ENCODE data around the gene GATAD2A.
A peak's percentile ranks its signal among the peaks of the same experiment; 100 is the strongest.

Gene GATAD2A

DNA sequence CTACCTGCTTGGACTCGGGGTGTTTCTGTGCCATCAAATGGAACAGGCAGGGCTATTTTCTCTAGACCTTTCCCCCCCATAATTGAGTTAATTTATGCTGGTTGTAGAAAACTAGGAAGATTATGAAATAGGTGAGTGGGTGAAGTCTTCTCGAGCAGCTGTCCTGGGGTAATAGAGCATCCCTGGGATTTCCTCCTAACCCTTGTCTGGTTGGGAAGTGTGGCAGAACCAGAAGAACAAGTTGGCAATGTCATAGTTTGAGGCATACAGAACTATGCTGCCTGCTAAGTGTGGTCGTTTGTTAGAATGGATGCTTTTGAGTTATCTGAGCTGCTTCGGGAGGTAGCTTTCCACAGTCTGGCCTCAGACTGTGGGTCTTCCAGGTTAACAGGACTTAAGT lies 3.7 kb downstream of the GATAD2A start:
- no peak overlapping the region for H3K4me3 ChIP-seq (ENCODE audit: low read length)

GRCh38 chr19:19409631-19410030 lies 4.2 kb downstream of the GATAD2A start:
- H3K4me3 ChIP-seq (ENCODE audit: low read length): no peak overlapping the region
- DNase-seq (ENCODE audit: low read depth): no peak
- TF ChIP-seq, protein P1, sequence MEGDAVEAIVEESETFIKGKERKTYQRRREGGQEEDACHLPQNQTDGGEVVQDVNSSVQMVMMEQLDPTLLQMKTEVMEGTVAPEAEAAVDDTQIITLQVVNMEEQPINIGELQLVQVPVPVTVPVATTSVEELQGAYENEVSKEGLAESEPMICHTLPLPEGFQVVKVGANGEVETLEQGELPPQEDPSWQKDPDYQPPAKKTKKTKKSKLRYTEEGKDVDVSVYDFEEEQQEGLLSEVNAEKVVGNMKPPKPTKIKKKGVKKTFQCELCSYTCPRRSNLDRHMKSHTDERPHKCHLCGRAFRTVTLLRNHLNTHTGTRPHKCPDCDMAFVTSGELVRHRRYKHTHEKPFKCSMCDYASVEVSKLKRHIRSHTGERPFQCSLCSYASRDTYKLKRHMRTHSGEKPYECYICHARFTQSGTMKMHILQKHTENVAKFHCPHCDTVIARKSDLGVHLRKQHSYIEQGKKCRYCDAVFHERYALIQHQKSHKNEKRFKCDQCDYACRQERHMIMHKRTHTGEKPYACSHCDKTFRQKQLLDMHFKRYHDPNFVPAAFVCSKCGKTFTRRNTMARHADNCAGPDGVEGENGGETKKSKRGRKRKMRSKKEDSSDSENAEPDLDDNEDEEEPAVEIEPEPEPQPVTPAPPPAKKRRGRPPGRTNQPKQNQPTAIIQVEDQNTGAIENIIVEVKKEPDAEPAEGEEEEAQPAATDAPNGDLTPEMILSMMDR (conservative IDR thresholded peaks at IDR 0.05; ENCODE audit: low read length): no peak

More for the DNA sequence above, 3.7 kb downstream of the GATAD2A start:
- DNase-seq (ENCODE audit: low read depth): no peak
- TF ChIP-seq, protein P1 (conservative IDR thresholded peaks at IDR 0.05; ENCODE audit: low read length): no peak

DNA sequence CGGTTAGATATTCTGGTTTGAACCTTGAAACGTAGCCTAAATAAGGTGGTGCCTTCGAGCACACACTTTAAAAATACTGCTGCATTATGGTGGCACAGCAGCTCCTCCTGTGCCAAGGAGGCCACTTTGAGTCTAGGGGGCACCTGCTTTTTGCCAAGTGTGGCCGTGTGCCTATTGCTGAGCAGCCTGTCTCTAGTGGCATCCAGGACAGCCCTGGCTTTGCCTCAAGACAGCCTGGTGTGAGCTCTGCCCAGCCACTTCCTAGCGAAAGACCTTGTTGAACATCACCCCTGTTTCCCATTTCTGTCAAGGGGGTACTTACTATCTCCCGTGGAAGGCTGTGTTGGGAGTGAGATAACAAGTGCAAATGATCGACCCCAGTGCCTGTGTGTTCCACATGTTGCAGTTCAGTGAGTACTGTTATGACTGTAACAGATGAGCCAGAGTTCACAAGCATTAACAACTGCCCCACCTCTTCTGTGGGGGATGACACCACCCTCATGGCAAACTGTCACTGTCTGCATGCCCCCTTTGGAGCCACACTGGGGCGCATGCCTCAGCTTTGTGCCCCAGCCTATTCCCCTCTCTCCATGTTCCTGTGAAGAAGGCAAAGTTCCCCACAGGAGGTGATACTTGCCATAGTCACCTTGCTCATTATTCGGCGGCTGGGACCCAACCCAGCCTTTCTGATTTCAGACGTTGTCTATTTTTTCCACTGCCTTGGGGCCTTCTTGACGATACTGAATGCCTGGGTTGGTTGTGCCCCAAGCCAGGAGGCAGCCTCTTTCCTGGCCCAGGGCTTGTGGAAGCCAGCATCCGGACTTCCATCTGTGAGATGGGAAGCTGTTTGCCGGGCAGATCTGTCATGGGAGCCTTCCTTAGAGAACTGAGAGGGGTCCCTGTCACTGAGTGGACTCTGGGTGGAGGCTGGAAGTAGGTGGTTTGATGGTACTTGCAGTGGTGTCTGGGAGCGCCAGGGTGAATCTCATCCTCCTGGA lies 5.4 kb downstream of the GATAD2A start:
- no peak overlapping the region for H3K4me3 ChIP-seq (ENCODE audit: low read length)
- TF ChIP-seq, protein P1 (conservative IDR thresholded peaks at IDR 0.05; ENCODE audit: low read length): 0 out of 2 replicates have a peak, but pooled peaks have one; percentile 8
- no peak for DNase-seq (ENCODE audit: low read depth)

DNA sequence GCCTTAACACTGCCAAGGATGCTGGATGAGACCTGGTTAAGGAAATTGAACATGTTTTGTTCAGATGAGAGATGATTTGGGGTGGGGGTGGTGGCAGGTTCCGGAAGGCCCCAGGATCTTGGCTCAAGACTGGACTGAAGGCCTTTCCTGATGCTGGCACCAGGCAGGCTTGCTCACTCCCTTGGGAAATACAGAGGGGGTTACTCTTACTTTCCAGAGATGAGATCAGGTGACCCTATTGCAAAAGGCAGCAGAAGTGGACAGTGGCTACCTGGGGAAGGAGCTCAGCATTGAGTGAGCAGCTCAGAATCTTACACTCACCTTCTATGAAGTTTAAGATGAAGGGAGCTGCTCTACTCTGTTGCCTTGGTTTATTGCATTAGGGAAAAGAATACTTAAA lies 10.8 kb downstream of the GATAD2A start:
- H3K4me3 ChIP-seq (ENCODE audit: low read length): no peak overlapping the region
- TF ChIP-seq, protein P1 (conservative IDR thresholded peaks at IDR 0.05; ENCODE audit: low read length): no peak
- DNase-seq (ENCODE audit: low read depth): no peak

DNA sequence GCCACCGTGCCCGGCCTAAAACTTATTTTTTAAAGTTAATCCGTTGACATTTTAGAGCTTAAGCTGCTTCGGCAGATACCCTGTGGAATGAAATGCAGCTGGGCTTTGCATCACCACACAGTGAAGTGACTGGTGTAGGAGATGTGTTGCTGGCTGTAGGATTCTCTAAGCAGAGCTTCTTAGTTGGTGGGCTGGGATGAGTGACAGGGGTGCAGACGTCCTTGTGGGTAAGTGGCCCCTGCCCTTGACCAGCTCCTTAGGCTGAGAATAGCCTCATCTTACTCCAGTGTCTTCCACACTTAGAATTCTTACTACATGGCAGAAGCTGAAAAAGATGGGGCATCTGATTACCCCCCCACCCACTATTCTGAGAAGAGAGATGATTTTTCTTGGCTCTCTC lies 11.6 kb downstream of the GATAD2A start:
- TF ChIP-seq, protein P1 (conservative IDR thresholded peaks at IDR 0.05; ENCODE audit: low read length): no peak
- H3K4me3 ChIP-seq (ENCODE audit: low read length): no peak overlapping the region
- DNase-seq (ENCODE audit: low read depth): no peak

GRCh38 chr19:19417628-19418245 lies 12.3 kb downstream of the GATAD2A start:
- no peak overlapping the region for H3K4me3 ChIP-seq (ENCODE audit: low read length)
- TF ChIP-seq, protein P1 (conservative IDR thresholded peaks at IDR 0.05; ENCODE audit: low read length): no peak
- DNase-seq (ENCODE audit: low read depth): no peak

Data from AG10803 (cell line).